ENCODE measurements around the gene UBA1.

DNA sequence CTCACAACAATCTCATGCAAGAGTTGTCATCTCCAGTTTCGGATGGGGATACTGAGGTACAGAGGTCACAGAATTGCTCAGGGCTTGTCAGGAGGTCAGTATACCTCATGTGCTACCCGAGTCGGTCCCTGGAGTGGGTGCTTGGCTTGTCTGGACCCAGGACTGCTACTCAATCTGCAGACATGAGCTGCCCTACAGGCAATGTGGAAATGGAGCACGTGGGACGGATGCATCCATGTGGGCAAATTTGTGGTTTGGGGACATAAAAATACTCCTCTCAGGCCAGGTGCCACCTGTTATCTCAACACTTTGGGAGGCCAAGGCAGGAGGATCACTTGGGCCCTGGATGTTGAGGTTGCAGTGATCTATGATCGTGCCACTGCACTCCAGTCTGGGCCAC is 54.9 kb downstream of the UBA1 start:
- TF ChIP-seq POLR2AphosphoS5 (IDR thresholded peaks at IDR 0.05; ENCODE audit: borderline replicate concordance, low read depth, low read length) (no peak), FOXP2 (optimal IDR thresholded peaks at IDR 0.05; ENCODE audit: control extremely low read depth, extremely low read length, insufficient read depth) (no peak)

All from SK-N-MC (cell line).